MM.1S (cell line): Measurements from ENCODE around the gene KIZ.

Source experiments
- EZH2 ChIP-seq: fragments of 300-600 bp; sonication (generic); optimal IDR thresholded peaks from 2 replicates; pipeline ENCODE3; 2017; ENCODE audit warnings: low read depth, mild to moderate bottlenecking, antibody characterized with exemption, low read length, mixed read lengths
- EZH2phosphoT487 ChIP-seq: fragments of 300-600 bp; sonication (generic); IDR thresholded peaks from 2 replicates; pipeline ENCODE4 v1.6.1; 2018; ENCODE audit warnings: antibody characterized with exemption, low read length

DNA sequence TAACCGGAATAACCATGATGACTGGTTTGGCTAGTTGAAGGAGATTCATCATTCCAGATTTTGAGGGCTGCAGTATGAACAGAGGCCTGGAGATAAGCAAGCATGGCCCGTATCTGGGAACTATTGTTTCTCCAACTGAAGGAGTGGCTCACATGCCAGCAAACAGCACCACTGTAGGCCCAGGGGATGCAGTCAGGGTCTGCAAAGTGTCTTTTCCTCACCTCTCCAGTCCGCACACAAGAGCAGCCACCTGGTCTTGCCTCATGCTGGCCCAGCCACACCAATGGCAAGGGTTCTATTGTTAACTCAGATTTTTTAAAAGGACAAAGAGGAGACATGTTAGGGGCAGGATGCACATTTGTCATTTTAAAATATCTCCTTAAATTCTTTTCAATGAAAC lies 55.1 kb downstream of the KIZ start:
- TF ChIP-seq EZH2 (no peak), EZH2phosphoT487 (no peak)
